NCI-H345 treated with DMSO at 0.1 percent for 48 hours (cell line): Measurements from ENCODE around the gene FOXD2.
"Not testable (repeated sequence)": the region's sequence is repeated elsewhere in the genome, so short reads cannot be mapped to it uniquely, and the experiment has no call there.

Experiments
- DNase-seq: peaks from one replicate; lab custom pipeline; 2025; ENCODE audit not compliant: unreplicated experiment; lab: John Stamatoyannopoulos, UW

Gene FOXD2

DNA sequence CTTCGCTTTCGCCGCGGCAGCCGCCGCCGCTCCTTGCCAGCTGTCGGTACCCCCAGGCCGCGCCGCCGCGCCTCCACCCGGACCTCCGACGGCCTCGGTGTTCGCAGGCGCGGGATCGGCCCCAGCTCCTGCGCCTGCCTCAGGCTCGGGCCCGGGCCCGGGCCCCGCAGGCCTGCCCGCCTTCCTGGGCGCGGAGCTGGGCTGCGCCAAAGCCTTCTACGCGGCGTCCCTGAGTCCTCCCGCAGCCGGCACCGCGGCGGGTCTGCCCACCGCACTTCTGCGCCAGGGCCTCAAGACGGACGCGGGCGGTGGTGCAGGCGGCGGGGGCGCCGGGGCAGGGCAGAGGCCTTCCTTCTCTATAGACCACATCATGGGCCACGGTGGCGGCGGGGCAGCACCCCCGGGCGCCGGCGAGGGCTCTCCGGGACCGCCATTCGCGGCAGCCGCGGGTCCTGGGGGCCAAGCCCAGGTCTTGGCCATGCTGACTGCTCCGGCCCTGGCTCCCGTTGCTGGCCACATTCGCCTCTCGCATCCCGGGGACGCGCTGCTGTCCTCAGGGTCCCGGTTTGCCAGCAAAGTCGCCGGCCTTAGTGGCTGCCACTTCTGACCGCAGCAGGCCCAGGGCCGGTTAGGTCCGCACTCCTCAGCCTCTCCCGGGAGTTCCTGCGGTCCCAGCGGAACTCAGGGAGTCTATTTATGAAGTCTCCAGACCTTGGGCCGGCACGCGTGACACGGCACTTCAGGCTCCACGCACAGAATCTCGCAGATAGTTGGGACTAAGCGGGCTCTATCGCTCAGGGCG lies 1.4 kb downstream of the FOXD2 start:
- no peak for DNase-seq

DNA sequence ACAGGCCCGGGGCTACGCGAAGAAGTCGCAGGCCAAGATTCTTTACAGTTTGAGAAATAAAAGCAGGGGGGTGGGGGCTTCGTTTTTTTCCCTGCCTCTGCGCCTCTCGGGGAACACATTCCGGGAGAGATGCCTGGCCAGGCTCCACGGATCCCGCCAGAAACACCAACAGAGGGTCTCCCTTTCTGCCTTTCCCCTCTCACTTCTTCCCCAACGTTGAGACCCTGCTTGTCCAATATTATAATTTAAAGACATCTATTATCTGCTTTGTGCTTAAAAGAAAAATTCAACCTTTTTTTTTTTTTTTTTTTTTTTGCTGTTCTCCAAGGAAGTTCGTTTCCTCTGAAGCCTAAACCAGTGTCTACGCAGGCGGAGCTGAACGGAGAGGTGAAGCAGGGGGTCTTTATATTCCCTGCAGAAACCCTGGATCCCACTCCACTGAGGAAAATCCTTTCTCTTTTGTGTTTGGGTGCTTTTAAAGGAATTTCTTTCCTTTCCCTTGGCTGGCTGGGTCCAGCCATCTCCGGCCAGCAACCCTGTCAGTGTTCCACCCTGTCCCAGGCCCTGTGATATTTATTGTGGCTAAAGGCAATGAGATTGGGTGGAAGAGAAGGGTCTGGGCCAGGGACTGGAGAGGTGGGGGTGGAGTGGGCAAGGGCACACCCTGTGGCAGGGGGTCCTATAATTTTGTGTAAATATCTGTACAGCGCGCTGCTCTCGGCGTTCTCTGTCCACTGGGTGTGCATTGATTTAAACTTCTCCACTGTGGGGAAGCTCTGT lies 2.2 kb downstream of the FOXD2 start:
- DNase-seq: no peak

DNA sequence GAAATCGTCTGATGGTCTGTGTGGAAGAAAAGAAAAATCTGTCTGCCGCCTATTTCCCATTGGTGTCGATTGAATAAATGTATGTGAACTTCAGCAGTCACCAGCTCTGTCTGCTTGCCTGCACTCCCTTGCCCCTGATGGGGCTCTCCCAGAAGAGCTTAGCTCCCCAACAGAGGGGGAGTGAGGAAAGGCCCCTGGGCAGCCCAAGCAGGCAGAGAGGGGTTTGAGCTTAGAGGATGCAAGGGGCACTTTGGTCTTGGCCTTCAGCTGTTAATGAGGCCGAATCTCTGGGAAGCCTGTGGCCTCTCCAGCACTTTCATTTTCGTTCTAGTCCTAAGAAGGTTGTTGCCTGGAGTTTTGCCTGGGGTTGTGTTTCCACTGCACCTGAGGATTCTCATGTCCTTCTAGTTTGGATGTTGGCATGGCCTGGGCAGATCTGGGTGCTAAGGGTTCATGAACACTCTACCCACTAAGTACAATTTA lies 2.8 kb downstream of the FOXD2 start:
- DNase-seq: no peak

DNA sequence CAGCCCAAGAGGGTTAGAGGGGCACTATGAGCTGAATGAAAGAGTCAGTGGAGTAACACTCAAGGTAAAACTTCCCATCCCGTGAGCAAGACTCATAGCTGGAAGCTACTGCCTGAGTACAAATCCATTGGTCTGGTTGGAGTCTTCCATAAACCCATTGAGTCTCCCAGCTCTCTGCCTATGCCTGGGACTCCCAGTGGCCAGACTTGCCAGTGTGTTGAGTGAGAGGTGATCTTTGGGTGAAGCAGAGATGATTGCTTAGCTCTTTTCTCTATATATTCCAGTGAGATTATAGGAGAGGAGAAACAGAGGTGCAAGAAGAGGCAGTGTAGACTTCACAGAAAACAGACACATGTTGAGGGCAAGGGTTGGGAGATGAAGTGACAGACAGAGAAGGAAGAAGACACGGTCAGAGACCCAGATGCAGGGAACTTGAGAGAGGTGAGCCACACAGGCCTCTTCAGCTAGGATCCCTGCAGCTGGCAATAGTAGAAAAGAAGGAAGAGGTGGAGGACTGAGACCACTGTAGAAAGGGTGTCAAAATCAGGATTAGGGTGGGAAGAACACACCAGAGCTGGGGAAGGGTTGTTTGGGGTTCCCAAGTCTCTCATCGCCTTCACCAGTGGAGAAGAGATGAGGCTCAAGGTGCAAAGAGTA lies 3.7 kb downstream of the FOXD2 start:
- no peak for DNase-seq

DNA sequence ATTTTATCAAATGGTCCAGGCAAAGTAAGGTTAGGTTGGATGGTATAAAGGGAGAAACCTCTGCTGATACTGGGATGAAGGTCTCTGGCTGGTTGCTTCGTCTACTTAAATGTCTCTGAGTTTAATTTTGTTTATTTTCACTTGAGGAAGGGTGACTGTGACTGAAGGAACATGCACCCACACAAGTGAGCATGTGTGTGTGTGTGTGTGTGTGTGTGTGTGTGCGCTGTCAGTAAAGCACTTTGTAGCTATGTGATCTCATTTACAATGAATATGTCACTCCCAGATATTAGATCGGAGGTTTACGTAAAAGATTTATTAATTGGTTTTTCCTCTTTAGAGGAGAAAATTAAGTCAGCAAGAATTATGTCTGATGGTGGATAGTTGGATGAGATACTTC lies 4.4 kb downstream of the FOXD2 start:
- DNase-seq: no peak

DNA sequence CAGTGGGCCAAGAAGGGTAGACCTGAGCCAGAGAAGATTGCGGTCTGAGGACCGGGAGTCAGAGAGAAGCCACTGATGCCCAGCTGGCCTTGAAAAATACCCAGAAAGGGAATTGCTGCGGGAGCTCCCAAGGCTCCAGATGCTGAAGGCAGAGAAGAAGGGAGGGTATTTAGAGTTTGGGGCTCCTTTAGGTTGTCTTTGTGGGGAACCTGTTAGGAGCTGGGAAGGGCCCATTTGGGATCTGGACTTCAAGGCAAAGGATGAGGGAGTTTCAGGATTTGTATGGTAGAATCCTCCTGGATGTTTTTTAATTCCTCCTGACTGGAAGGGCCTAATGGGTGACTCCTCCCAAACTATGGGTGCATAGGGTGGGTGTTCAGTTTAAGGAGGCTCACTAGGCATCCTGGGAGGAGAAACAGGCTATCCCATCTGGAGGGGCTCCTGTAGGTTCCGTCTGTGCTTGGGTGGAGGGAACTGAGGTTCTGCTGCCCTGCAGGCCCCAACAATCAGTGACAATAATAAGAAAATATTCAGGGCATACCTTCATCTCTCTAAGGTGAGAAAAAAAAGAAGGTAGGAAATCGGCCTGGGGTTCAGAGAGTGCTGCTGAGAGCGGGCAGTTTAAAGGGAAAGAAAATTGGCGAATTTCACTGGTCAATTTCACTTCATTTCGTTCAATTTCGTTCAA lies 5.1 kb downstream of the FOXD2 start:
- DNase-seq: no peak

DNA sequence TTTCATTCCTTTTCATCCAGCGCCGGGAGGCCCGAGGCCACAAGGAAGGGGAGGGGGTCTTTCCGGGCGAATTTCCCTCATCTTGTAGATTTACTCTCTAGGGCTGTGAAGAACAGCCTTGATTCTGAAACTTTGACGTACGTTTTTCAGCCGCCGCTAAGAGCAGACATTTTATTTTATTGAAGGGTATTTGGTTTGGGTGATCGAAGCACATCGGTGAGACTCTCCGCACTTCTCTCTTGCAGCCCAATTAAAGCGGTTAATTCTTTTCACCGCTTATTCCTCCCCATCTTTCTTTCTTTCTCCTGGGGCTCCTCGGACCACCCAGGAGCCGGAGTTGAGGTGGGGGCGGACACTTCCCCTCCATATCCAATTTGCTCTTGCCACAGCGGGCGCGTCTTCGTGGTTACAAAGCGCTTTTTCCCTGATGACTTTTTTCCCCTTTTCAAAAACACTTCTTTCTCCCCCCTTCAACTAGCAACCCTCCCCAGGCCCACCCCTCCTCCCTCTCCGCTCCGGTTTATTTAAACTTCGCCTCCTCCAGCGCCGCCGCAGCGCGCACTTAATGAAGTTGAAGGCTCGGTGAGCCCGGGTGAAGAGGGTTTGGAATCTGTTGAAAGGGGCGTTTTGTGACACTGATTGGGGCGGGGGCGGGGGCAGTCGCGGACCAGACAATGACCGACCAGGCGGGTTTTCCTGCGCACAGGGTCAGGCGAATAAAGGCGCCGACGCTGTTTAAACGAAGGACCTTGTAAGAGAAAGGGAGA lies 5.9 kb downstream of the FOXD2 start:
- no peak for DNase-seq

DNA sequence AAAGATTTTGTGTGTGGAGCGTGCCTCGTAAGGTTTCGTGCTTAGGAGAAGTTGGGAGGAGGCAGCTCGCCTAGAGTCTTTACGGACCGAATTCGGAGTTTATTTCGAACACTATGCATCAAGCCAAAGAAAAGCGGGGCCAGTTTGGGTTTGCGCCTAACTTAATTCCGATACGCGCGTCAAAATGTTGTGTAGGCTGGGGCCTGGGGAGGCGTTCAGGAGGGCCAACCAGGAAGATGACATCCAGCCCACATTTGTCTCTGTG lies 6.4 kb downstream of the FOXD2 start:
- no peak for DNase-seq

DNA sequence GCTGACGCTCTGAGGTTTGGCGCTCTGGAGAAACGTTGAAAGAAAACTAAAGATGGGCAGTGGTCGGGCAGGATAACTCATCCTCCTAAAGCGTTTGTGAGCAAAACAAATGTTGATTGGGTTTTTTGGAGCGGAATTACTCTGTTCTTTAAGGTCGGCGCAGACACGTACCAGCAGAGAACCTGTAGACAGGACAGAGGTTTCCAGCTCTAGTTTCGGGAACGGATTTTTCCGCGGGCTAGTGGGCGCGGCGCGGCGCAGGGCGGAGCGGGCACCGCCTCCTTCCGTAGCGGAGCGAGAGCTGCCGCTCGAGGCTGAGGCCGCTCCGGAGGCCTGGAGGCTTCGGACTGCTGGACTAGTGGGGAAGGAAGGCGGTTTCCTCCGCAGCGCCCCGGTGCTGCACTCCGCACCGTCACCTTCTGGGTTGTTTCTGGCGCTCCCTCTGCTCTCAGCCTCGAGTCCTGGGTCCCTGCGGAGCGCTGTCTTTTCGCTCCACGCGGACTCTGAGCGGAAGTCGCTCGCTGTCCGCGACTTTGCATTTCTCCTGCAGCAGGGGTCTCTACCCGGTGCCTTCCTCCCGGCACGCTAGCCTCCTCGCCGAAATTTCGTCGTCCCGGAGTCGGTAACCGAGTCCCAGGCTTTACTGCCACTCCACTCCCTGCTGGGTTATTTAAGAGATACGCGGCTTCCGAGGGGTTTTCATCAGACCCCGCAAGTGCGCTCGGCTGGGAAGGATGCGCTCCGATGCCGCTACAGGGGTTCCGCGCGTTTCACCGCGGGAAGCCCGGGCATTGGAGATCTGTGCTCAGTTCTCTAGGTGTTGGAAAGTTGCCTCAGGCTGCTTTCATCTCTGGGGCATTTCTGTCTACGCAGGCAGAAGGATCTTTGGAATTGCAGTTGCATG lies 7.0 kb downstream of the FOXD2 start:
- DNase-seq: no peak

DNA sequence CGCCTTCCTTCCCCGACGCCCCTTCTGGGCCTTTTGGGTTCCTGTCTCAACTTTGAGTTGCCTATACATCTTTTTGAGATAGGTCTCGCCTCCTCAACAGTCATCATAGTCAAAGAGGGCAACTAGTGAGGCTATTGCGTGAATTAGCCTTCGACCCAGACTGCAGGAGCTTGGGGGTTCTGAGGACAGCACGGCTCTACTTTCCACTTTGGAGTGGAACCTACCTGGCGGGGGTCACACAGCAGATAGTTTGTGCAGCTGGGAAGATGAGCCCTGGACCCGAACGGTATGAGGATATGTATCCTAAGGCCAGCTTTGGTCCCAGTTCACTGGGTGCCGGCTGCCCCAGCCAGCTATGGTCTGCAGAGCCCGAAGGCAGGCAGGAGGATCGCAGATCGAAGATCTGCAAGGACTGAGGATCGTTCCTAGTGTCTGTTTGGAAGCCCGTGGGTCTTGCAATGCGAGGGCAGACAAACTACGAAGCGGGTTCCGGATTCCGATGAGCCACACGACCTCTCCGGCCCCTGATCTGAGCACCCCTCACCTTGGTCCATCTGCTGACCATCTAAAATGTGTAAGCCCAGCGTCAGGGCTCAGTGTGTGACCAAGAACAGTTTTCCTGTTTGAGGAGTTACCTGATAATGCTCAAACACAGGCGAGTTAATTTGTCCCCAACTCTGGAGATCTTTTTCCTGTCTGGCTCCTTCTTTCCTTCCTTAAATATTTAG lies 8.1 kb downstream of the FOXD2 start:
- DNase-seq: no peak

DNA sequence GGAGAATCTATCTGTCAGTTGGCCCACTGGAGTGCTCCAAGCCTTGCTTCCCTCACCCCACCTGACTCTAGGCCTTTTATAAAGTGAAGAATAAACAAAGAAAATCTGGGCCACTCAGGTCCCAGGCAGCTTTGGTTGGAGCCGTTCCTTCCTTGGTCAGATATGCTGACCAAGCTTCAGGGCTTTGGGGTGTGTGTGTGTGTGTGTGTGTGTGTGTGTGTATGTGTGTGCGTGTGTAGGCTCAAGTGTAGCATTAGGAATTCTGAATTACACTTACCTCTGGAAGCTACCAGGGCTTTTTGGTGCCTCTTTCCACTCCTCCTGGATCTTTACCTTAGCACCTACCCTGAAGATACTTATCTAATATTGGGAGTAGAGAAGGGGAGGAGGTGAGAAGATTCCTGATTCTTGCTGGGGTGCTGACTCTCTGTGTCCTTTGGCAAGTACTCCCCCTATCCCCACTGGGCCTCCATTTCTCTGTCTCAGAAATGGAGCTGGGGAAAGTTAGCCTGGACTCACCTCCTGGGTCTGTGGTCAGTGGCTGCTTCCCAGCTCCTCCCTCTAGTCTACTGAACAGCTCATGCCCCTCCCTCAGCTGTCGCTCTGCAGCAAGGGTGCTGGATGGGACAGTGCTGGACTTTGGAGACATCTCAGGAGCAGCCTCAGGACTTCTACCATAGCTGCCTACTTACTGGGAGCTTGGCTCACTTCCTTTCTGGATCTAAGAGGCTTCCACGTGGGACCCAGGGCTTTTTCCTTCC lies 10.8 kb downstream of the FOXD2 start:
- no peak for DNase-seq

DNA sequence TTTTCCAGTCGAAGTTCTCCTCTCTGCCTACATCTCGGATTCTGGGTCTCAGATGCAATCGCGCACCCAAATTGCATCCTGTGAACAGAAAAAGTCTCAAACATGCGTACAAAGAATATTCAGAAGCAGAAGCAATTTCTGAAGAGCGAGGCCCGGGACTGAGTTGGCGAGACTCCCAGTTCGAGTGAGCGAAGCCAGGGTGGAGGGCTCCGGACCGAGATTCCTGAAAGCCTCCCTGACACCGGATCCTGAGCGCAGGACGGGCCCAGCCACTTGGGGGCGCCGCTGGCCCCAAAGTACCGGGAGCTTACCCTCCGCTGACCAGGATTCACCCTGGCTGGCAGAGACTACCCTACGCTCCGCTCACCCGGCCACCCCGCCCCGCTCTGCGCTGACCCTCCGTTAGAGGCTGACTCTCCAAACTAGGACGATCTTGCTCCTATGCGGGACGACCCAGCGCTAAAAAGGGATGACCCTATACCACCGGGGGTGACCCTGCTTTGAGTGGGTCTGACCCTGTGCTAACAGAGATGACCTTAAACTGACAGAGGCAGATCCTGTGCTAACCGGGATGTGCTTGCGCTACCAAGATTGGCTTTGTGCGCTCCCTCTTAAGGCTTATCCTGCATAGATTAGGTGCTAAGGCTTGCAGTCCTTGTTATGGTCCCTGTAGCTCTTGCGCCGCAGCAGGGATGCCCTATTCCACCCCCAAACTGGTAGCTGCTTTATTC lies 12.1 kb downstream of the FOXD2 start:
- DNase-seq: no peak

DNA sequence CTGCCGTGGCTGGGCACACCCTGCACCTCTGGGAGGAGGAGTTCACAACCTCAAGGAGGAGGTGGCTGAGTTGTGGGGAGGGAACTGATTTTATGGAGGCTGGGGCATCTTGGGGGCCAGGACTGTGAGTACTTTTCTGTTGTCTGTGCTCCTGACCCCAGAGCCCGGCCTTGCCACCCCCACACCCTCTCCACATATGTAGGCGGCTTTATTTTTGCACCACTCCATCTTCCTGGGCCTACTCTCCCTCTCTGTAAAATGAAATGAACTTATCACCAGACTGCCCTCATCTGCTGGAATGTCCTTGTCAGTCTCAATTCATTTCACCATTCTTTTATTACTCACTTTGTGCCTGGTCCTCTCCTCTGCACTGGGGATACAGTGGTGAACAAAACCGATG lies 12.8 kb downstream of the FOXD2 start:
- DNase-seq: no peak

DNA sequence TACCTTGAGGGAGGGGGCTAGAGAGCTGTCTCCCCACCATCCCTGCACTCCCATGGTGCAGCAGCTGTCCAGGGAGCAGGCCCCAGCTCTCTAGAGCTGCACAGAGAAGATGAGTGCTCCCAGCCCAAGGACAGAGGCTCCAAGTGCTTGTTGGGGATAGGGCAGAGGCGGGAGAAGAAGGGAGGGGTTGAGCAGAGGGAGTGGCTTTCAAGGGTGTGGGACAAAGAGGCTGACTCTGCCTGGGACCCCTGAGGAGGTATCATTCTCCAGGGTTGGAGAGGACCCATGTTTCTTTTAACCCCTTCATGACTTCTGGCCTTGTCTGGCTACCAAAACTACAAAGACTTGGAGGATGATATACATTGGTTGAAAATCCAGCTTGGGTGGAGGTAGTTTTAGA lies 14.6 kb downstream of the FOXD2 start:
- no peak for DNase-seq

DNA sequence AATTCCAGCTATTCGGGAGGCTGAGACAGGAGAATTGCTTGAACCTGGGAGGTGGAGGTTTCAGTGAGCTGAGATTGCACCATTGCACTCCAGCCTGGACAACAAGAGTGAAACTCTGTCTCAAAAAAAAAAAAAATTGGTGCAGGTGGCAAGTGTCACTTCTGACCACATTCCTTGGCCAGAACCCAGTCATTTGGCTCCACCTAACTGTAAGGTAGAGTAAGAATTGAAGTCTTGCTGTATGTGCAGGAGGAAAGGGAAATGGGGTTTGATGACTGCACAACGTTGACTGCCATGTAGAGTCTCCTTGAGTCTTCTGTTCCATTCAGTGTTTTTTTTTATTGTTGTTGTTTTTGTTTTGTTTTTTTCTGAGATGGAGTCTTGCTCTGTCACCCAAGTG lies 16.1 kb downstream of the FOXD2 start:
- not testable (repeated sequence) for DNase-seq

DNA sequence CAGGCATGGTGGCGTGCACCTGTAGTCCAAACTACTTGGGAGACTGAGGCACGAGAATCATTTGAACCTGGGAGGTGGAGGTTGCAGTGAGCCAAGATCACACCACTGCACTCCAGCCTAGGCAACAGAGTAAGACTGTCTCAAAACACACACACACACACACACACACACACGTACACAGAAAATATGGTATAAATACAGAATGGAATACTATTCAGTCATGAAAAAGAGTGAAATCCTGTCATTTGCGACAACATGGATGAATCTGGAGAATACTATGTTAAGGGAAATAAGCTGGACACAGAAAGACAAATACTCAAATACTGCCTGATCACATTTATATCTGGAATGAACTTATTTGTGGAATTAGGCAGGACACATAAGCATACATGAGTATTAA lies 18.4 kb downstream of the FOXD2 start:
- no peak for DNase-seq

DNA sequence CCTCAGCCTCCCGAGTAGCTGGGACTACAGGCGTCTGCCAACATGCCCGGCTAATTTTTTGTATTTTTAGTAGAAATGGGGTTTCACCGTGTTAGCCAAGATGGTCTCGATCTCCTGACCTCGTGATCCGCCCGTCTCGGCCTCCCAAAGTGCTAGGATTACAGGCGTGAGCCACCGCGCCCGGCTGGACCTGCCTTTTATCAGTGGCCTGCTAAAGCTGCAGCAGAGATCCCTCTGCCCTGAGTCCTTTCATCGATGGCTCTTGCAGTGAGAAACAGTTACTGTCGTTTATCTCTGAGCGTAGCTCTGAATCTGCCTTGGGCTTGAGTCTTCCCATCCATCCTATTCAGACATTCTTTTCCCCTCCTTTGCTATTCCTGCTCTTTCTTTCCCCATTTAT lies 19.7 kb downstream of the FOXD2 start:
- not testable (repeated sequence) for DNase-seq
